ENCODE data around the gene GDPGP1.
"Not testable (repeated sequence)": the region's sequence is repeated elsewhere in the genome, so short reads cannot be mapped to it uniquely, and the experiment has no call there.

GDPGP1 gene

DNA sequence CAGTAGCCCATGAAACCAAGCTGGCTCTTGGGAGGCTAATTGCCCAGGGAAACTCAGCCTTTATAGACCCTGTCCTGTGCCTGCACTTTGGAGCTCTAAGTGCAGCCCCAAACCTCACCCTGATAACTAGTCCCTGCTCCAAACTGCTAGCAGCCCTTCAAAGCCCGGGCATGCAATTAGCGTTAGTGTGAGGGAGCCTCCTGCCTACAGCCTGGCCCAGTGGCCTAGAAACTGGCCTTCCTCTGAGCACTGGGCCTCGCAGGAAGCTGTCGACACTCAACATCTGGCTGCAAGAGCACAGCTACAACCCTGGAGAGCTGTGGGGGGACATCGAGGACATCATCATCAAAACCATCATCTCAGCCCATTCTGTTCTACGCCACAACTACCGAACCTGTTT is 23.8 kb downstream of the GDPGP1 start:
- DNase-seq (ENCODE audit: insufficient read length, low spot score) (no peak), FAIRE-seq (no peak)

DNA sequence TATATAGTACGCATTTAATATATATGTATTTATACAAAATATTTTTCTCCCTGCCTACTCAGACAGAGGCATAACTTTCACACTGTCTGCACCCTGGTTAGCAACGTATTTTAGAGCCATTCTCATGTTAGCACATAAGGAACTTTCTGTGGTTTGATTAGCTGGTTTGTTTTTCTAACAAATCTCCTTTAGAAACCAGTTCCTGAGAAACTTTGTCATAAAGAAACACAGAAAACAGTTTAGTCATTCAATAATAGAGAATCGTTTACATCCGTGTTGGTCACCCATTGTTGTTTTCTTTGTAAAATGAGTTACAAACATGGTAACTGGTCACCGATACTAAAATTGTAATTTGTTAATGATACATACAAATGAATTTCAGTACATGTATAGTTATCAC is 25.5 kb downstream of the GDPGP1 start:
- FAIRE-seq = no peak

DNA sequence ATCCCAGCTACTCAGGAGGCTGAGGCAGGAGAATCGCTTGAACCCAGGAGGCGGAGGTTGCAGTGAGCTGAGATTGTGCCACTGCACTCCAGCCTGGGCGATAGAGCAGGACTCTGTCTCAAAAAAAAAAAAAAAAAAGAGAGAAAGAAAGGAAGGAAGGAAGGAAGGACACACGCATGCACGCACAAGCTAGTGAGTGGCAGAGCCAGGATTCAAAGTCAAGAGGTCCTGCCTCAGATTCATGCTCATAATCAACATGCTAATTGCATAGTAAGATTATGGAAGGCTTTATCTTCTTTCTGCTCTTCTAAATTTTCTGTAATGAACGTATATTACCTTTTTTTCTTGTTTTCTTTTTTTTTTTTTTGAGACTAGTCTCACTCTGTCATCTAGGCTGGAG is 26.7 kb downstream of the GDPGP1 start:
- not testable (repeated sequence) for DNase-seq (ENCODE audit: insufficient read length, low spot score); FAIRE-seq

More for the DNA sequence above, 25.5 kb downstream of the GDPGP1 start:
- no peak for DNase-seq (ENCODE audit: insufficient read length, low spot score)

DNA sequence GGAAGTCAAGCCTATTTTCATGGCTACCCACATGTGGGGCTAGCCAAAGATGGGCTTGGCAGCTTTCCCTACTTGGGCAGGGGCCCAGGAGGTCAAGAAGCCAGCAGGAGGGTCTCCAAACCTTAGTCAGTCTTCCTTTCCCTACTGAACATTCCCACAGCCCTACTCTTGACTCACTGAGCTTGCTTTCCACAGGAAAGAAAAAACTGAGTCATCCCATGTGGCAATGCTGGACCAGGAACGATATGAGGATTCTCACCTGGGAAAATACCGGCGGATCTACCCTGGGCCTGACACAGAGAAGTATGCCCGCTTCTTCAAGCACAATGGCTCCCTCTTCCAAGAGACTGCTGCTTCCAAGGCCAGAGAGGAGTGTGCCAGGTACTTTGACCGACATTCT is 27.8 kb downstream of the GDPGP1 start:
- no peak for DNase-seq (ENCODE audit: insufficient read length, low spot score)
- FAIRE-seq = no peak

DNA sequence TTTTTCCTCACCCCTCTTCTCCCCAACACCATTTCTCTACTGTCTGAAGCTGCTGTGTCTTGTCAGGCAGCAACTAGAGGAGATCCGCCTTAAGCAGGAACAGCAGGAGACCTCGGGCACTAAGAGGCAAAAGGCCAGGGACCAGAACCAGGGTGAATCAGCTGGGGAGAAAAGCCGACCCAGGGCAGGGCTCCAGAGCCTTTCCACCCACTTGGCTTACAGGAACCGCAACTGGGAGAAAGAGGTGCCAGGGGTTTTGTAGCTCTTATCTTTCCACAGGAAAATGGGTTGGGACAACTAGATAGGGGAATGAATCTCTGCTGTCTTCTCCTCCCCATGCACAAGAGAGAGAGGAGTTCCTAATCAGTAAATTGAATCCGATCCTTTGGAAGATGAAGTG is 28.4 kb downstream of the GDPGP1 start:
- DNase-seq (ENCODE audit: insufficient read length, low spot score) (no peak), FAIRE-seq (no peak)

DNA sequence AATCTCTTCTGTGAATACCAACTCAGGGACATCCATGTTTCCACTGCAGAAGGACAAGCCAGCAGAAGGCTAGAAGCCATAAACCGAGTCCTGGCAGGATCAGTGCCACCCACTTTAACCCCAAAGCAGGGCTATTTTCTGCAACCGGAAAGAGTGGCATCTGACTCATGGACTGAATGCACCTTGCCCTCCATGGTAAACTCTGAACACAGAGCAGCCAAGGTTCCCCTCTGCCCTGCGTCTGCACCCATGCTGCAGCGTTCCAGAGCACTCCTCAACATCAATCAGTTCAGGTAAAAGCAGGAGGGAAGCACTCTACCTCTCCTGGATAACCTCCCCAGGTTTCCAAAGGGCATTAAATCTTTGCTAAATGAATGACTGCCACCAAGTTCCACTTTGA is 30.7 kb downstream of the GDPGP1 start:
- FAIRE-seq = no peak

DNA sequence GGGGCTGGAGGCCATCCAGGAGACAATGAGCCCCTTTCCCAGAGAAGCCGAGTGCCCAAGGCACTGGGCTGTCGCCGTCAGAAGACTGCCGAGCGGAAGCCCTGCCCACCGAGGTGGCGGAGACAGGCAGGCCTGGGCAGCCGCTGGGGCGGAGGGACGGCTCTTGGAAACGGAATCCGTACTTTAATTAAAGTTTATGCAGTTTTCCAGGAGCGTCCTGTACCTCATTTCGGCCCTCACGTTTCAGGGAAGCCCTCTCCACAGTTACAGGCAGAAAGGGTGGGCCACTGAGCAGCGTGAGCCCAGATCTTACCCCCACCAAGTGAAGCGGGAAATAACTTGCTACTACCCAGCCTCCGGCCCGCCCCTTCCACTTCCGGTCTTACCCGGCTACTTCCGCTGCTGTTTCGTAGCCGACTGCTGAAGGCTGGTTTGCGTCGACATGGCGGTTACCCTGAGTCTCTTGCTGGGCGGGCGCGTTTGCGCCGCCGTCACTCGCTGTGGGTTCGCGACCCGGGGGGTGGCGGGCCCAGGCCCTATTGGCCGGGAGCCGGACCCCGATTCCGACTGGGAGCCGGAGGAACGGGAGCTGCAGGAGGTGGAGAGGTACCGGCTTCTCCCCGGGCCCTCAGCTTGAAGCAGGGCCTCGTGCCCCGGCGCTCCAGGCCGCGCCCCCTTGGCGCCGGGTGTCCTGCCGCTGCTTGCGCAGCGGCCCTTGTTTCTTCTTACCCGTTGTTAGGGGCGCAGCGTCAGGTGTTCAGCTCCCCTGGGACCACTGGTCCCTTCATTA is 31.5 kb downstream of the GDPGP1 start, which contains the start of gene NGRN:
TSS of gene NGRN (plus strand) at position 402 of the 790 bp plus-strand sequence. CDS start at position 443, 41 bp downstream.
- DNase-seq (ENCODE audit: insufficient read length, low spot score) (peak; percentile 90), FAIRE-seq (peak; percentile 52)

More for the DNA sequence above, 30.7 kb downstream of the GDPGP1 start:
- DNase-seq (ENCODE audit: insufficient read length, low spot score) = no peak

DNA sequence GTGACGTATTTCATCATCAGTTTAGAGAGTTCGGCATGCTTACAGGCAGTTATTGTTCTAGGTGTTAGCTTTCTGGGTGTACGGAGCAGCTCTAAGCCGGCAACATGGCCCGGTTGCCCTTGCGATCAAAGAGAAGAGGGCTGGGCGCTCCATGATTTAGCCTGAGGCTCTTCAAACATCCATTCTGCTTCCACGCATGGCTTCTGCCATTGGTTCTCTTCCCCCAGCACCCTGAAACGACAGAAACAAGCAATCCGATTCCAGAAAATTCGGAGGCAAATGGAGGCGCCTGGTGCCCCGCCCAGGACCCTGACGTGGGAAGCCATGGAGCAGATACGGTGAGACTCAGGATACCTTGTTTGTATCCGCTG is 32.0 kb downstream of the GDPGP1 start:
- DNase-seq (ENCODE audit: insufficient read length, low spot score) = peak; percentile 30
- no peak for FAIRE-seq

DNA sequence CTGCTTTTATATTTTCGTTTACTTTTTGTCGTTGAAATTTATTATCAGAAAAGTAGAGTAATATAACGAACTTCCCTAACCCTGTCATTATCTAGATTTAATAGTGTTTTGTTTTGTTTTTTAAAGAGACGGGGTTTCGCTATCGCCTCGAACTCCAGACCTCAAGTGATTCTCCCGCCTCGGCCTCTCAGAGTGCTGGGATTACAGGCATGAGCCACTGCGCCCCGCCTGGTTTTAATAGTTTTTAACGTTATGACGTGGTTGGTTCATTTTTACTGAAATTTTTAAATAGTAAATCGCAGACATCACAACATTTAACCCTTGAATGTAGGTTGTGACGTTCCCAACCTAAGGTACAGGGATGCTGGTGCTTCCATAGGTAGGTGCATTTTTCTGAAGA is 32.5 kb downstream of the GDPGP1 start:
- FAIRE-seq (no peak), DNase-seq (ENCODE audit: insufficient read length, low spot score) (no peak)

DNA sequence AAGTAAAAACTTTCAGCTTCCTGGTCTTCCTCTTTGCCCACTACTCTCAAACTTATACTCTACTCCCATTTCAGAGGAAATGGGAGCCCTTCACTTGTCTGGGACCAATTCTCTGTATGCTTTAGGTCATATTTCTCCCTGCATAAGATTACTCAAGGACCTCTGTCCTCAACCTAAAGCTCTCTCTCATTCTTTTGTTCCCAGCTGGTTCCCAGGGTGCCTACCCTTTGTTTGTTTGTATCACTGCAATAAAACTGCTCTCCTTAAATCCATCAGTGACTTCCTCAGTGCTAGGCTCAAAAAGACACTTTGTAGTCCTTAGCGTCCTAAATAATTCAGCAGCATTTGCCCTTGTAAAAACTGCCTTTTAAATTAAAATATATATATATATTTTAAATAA is 34.4 kb downstream of the GDPGP1 start:
- DNase-seq (ENCODE audit: insufficient read length, low spot score) = no peak

DNA sequence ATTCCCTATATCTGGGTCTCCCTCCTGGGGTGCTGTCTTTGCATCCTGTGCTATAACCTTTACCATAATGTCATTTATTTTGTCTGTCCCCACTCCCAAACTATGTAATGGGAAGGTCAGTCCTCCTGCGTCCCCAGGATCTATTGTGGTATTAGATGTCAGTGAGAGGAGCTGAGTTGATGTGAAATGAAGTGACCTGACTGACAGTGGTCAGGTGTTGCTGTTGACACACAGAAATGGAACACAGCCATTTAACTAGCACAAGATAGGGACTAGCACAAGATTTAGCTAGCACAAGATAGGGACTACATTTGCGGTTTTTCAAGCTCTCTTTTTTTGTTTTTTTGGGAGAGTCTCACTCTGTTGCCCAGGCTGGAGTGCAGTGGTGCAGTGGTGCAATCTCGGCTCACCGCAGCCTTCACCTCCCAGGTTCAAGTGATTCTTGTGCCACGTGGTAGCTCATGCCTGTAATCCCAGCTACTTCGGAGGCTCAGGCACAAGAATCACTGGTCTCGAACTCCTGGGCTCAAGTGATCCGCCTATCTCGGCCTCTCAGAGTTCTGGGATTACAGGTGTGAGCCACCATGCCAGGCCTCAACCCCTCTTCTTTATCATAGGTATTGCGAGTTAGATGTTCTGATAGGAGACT is 36.6 kb downstream of the GDPGP1 start:
- DNase-seq (ENCODE audit: insufficient read length, low spot score) (no peak), FAIRE-seq (no peak)

More for the DNA sequence above, 34.4 kb downstream of the GDPGP1 start:
- no peak for FAIRE-seq

DNA sequence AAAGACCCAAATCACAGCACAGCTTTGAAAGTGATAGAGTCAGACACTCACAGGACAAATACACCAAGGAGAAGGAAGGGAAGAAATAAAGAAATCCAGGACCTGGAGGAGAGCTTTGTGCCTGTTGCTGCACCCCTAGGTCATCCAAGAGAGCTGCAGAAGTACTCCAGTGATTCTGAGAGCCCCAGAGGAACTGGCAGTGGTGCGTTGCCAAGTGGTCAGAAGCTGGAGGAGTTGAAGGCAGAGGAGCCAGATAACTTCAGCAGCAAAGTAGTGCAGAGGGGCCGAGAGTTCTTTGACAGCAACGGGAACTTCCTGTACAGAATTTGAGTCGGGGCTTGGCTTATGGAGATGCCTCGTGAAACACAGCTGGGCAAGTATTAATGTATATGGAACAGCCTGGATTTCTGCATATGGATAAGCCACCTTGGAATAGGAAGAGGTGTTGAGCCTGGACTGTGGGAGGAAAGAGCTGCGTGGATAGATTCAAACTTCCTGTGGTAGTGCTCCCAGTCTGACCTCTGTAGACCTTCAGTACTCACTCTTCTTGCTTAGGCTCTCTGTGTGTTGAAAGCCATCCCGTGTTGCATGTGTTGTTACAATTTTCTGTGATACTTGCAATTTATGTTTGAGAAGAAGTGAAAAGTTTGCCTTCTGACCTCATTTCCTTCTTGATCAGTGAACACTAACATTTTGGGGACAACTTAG is 37.6 kb downstream of the GDPGP1 start:
- FAIRE-seq (no peak), DNase-seq (ENCODE audit: insufficient read length, low spot score) (no peak)

DNA sequence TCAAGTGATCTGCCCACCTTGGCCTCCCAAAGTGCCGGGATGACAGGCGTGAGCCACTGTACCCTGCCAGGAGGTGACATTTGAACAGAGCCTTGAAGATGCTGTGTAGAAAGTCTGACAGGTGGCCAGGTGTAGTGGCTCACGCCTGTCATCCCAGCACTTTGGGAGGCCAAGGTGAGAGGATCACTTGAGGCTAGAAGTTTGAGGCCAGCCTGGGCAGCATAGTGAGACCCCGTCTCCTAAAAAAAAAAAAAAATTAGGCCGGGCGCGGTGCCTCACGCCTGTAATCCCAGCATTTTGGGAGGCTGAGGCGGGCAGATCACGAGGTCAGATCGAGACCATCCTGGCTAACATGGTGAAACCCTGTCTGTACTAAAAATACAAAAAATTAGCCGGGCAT is 44.5 kb downstream of the GDPGP1 start:
- not testable (repeated sequence) for FAIRE-seq; DNase-seq (ENCODE audit: insufficient read length, low spot score)

DNA sequence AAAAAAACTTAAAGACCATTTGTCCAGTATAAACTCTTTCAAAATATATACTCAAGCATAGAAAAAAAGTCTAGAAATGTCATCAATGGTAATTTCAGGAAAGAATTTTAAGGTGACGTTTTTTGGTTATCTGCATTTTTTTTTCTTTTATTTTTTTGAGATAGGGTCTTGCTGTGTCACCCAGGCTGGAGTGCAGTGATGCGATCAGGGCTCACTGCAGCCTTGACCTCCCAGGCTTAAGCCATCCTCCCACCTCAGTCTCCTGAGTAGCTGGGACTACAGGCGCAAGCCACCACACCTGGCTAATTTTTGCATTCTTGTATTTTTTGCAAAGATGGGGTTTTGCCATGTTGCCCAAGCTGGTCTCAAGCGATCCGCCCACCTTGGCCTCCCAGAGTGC is 46.7 kb downstream of the GDPGP1 start:
- not testable (repeated sequence) for FAIRE-seq; DNase-seq (ENCODE audit: insufficient read length, low spot score)

DNA sequence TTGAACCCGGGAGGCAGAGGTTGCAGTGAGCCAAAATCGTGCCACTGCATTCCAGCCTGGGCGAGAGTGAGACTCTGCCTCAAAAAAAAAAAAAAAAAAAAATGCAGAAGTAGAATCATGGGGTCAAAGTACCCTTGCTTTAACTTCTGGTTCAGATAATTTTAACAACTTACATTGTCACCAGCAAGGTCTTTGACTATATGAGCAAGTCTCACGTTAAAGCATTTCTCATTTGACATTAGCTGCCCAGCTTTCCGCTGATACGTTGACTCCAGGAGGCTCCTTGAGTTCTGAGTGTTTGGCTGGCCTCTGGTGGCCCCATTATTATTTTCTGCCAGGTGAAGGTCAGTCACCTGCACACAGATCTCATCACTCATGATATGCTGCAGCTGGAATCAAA is 47.6 kb downstream of the GDPGP1 start:
- FAIRE-seq; DNase-seq (ENCODE audit: insufficient read length, low spot score): not testable (repeated sequence)

DNA sequence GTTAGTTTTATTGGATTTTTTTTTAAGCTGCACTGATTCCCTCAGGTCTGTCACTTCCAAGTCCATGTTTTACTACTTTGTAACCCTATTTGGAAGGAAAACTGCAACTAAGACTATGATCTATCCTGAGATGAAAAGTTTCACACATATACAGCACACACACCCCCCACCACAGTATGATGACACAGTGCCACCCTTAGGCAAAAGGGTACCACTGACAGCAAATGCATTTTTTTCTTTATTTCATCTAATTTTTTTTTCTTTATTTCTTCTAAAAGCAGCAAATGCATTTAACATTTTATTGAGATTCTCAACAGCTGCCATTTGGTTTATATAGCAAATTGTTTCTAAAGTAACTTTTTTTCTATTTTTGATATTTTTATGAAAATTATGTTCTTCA is 52.7 kb downstream of the GDPGP1 start:
- peak; percentile 47 for DNase-seq (ENCODE audit: insufficient read length, low spot score)
- FAIRE-seq = no peak

DNA sequence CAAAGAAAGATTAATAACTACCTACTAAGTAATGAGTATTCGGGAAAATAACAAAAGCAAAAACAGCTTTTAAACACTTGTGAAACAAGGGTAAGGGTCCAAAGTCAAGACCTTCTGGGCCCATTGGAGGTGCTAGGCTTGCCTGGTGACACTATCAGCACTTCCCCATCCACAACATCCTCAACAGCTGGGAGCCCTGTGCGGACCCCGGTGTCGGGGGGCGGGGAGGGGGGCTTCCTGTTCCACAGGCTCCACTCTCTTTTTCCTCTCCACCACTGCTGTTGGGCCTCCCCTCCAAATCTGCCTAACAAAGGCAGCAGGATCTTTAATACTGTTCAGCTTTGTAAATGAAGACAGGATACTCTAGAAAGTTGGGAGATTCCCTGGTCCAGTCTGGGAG is 53.1 kb downstream of the GDPGP1 start:
- DNase-seq (ENCODE audit: insufficient read length, low spot score) = no peak
- no peak for FAIRE-seq

DNA sequence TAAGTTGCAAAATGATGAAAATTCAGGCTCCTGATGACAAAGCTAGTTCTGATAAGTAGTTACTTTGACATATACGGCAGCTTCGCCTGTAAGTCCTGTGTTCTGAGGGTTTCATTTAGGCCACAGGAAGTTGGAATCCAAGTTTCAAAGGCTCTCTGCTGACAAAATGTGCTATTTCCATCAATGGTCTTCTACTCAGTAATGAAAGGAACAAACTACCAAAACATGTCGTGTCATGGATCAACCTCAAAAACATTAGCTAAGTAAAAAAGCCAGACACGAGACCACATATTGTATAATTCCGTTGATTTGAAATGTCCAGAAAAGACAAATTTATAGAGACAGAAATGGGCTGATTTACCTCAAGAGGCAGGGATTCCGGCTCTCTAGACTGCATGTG is 53.9 kb downstream of the GDPGP1 start:
- no peak for FAIRE-seq
- no peak for DNase-seq (ENCODE audit: insufficient read length, low spot score)

DNA sequence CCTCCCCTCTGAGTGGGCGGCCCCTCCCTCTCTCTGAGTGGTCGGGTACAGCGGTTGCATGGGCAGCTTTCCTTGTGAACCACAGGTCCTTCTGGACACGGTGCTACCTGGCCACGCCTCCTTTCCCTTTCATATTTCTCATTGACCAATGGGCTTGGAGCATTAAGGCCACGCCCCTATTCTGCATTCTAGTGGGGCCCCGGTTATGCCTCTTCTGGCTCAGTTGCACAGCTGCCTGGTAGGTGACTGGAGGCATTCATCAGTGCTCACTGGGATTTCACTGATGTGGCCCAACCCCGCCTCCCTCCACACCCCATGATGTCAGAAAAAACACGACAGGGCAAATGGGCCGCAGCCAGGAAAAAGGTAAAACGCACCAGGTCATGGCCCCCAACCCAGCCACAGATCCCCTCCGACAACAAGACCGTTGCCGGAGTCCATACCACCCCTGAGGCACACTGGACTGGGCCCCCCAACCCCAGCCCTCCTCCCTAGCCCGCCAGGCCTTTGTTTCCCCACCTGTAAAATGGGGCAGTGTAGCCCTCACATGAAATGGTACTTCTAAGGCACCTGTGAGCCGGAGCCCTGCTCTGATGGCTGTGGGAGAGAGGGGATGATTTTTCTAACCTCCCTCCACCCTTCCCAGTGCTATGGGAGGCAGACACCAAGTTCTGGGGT is 57.8 kb downstream of the GDPGP1 start:
- DNase-seq (ENCODE audit: insufficient read length, low spot score) (peak; percentile 6), FAIRE-seq (no peak)

DNA sequence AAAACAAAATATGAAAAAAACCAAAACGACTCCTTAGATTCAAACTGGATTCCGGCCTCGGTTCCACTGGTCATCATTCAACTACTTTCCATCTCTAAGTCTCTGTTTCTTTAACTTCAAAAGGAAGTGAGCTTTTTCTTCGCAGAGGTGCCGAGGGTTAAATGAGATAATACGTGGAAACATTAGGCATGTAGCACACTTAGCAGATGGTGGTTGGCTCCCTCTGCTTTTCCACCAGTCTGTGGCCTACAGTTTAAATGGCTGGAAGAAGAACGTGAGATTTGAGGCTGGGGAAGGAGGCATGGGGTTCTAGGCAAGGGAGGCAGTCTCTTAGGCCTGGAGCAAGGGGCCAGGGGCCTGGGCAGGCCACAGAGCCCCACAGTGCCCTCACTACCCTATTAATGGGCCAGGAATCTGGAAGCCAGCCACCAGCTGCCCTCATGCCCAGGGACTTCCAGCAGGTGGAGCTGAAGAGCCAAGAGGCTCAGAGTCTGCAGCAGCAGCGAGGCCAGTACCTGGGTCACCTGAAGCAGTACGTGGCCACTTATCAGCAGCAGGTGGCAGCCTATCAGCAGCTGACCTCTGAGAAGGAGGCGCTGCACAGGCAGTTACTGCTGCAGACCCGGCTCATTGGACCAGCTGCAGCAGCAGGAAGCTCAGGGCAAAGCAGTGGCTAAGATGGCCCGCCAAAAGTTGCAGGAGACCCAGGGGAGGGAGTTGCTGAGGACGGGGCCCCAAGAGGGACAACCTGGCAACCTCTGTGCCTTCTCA is 59.2 kb downstream of the GDPGP1 start:
- peak; percentile 28 for DNase-seq (ENCODE audit: insufficient read length, low spot score)
- not testable (repeated sequence) for FAIRE-seq
